CD4-positive, alpha-beta T cell treated with Interleukin-6 at 100 ng/mL for 8 hours (primary cell): ENCODE results near the gene ACTA1.
"Not testable (repeated sequence)": the region's sequence is repeated elsewhere in the genome, so short reads cannot be mapped to it uniquely, and the experiment has no call there.

Experiments used
- DNase-seq: peaks from one replicate; pipeline ENCODE4 v3.0.0-alpha.2; 2020; ENCODE audit warnings: mixed read lengths, low spot score

ACTA1 gene

DNA sequence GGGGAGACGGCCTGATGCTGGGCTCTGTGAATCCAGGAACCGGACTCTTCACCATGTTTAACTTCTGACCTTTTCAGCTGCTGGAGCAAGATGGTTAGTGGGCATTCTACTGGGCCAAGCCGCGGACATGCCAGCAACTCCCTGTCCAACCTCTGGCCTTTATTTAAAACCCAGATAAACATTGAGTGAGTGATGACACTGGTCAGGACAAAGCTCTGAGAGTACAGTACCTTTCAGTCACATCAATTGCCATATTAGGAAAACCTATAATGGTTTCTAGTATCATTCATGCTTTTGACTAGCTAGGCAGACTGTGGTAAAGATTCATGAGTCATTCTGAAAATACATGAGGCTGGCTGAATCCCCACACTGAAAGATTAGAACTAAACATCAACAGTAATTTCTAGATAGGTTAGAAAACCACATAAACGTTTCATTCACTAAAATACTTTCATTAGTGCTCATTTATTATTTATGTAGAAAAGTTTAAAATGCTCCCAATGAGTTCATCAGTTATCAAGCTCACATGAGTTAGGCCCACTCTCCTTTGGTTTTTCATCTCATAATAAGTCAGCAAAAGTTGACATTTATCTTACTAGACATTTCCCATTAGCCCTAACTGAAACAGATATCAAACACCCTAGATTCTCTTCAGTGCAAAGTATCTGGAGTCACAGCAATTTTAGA lies 7.1 kb upstream of the ACTA1 start:
- DNase-seq = no peak

- no peak for DNase-seq
These were observed 4.1 kb upstream of the ACTA1 start for GRCh38 chr1:229438021-229438420.

GRCh38 chr1:229437443-229437842 lies 3.5 kb upstream of the ACTA1 start:
- DNase-seq = no peak

DNA sequence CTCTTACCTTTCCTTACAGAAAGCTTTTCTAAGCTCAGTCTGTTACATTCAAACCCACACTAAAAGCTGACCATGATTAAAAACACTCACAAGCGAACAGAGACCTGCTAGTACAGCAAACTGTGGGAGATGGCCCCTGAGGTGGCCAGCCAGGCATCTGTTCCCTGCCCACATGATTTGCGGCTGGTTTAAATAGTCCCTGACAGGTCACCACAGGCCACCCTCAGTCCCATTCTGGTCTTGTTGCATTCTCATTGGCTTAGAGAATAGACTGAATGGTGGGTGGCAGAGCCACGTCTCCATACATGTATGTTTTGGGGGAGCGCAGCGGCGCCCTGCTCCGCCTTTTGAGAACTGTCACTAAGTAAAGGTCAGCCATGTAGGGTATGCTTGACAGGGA lies 2.3 kb upstream of the ACTA1 start:
- no peak for DNase-seq

- no peak for DNase-seq
These were observed 752 bp upstream of the ACTA1 start for GRCh38 chr1:229434641-229435051.

DNA sequence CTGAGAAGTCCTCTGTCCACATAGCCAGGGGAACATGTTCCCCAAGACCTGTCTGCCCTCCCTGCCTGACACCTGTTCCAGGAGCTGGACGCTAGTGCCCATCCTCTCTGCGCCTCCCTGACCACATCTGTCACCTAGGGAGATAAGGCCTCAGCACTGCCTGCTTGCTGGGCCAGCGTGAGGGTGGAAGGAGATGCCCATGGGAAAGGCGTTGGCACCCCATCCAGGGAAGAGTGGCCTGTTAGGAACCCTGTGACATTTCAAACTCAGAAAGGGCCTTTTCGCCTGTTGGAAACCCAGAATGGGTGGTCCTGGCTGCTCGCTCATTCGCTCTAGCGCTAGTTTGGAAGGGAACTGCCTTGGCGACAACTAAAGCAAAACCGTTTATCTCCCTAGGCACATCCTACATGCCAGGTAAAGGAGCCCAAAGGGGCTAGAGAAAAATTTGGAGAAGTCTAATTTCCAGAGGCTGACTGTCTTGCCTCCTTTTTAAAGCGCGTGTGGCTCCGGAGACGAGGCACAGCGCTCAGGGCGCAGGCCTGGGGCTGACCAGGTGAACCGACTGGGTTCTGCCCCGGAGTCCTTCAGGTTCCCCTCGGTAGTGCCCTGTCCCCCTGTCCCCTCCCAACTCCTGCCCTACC lies 410 bp downstream of the ACTA1 start:
- no peak for DNase-seq

GRCh38 chr1:229432905-229433304 lies 989 bp downstream of the ACTA1 start:
- DNase-seq = no peak

GRCh38 chr1:229432116-229432461 lies 1.8 kb downstream of the ACTA1 start:
- DNase-seq = no peak

- DNase-seq = no peak
These were observed 2.4 kb downstream of the ACTA1 start for GRCh38 chr1:229431284-229432115.

DNA sequence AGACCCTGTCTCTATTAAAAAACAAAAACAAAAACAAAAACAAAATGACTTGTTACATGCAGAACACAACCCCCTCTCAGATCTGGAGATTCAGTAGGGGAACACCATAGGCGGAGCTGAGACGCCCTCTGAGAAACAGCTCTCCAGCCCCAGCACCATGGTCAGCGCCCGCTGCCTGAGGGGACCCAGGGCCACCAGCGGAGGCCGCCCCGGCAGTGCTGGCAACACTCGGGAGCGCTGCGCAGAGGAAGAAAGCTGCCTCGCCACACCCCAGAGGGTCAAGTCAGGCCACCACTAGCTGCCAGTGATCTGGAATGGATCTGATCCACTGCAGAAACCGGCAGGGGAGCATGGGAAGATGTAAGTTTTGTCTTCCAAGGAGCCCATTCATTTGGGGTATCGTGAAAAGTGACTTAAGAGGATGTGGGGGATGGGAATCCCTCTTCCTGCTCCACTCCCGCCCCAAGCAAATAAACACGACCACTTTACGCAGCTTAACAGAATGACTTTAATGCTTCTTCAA lies 3.1 kb downstream of the ACTA1 start:
- no peak for DNase-seq

DNA sequence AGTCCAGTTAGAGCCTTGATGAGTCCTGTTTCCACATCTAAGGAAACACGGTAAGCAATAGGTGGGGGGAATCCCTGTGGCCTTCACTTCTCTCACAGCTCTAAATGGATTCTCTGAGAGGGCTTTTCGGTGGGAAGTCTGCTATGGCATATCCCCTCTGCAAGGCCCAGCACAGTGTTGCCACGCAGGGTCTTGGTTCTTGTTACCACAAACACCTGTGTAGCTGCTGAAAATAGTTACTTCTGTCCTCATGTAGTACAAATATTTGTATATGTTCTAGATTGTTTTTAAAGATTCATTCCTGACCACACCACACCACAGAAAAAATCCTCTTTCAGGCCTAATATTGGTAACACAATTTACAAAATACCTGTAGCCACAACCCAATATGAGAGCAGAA lies 5.6 kb downstream of the ACTA1 start:
- DNase-seq = no peak

GRCh38 chr1:229427572-229427971 lies 6.3 kb downstream of the ACTA1 start:
- no peak for DNase-seq

DNA sequence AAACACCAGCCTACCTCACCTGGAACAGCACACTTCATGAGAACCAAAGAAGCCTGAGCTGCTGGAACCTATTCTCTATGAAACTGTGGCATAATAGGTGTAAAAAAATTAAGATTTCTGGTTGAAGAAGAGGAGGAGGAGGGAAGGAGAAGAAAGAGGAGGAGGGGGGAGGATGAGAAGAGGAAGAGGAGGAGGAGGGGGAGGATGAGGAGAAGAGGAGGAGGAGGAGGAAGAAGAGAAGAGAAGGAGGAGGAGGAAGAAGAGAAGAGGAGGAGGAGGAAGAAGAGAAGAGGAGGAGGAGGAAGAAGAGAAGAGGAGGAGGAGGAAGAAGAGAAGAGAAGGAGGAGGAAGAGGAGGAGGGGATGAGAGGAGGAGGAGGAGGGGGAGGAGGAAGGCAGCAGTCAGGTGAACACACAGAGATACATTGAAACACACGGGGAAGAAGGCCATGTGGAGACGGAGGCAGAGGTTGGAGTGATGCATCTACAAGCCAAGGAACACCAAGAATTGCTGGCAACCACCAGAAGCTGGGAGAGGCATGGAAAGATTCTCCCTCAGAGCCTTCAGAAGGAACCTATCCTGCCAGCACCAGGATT lies 8.2 kb downstream of the ACTA1 start:
- no peak for DNase-seq

- DNase-seq = no peak
These were observed 13.1 kb downstream of the ACTA1 start for GRCh38 chr1:229420765-229421164.

- DNase-seq = no peak
These were observed 13.7 kb downstream of the ACTA1 start for GRCh38 chr1:229420224-229420623.

- not testable (repeated sequence) for DNase-seq
These were observed 15.3 kb downstream of the ACTA1 start for GRCh38 chr1:229418586-229418985.

DNA sequence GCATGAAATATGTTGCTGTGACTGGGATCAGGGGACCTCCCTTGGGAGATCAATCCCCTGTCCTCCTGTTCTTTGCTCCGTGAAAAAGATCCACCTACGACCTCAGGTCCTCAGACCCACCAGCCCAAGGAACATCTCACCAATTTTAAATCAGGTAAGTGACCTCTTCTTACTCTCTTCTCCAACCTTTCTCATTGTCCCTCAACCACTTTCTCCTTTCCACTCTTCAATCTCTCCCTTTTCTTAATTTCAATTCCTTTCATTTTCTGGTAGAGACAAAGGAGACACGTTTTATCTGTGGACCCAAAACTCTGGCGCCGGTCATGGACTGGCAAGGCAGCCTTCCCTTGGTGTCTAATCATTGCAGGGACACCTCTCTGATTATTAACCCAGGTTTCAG lies 21.1 kb downstream of the ACTA1 start:
- not testable (repeated sequence) for DNase-seq

- no peak for DNase-seq
These were observed 21.8 kb downstream of the ACTA1 start for GRCh38 chr1:229412056-229412455.

DNA sequence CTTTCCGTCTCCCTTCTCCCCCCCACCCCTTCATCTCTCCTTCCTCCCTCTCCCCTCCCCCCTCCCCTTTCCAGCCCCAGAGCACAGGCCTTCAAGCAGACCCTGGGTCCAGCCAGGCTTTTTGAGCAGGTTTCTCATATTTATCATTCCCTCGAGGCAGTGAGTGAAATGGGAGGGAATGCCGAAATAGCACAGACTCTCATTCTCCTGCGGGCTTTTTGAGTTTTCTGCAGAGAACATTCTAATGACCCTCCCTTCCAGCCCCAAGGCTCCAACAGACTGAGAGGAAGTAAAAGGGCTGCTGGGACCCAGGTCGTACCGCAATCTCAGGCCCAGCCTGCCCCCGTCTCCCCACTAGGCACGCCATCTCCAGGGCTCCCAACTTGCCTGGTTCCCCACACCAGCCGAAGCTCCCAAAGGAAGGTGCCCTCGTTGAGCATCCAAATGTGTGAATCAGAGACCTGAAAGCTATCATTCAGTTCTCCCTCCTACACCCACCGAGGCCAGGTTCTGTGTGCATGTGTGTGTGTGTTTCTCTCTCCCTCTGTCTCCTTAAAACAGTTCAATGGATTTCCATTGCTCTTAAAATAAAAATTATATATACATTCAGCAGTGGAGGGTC lies 22.3 kb downstream of the ACTA1 start:
- DNase-seq = no peak

- DNase-seq = no peak
These were observed 23.0 kb downstream of the ACTA1 start for GRCh38 chr1:229410692-229411433.

GRCh38 chr1:229410370-229410691 lies 23.6 kb downstream of the ACTA1 start:
- DNase-seq = no peak
